SK-N-MC (cell line): ENCODE data around the gene LIN9.

ENCODE experiments used
- EZH2 ChIP-seq: fragments of 200-600 bp; sonication (generic); IDR thresholded peaks from one replicate; pipeline ENCODE4 v1.6.1; 2017; ENCODE audit warnings: antibody characterized with exemption
- POLR2AphosphoS5 ChIP-seq: IDR thresholded peaks from 2 replicates; pipeline ENCODE4 v1.6.1; 2012; ENCODE audit warnings: mild to moderate bottlenecking, low read depth, low read length, borderline replicate concordance

- no peak for TF ChIP-seq EZH2
- no peak for TF ChIP-seq POLR2AphosphoS5
Observed at GRCh38 chr1:226203240-226203639, 105.7 kb downstream of the LIN9 start.
